ENCODE measurements around the gene TRAPPC2L. TPM values are rescaled to one million over a fixed set of nuclear protein-coding genes. Genes with fewer than 3 reads are reported as not detected.

Gene TRAPPC2L
- total RNA-seq, 1 experiment from 2014 or later = 125 TPM

- no peak for DNase-seq (ENCODE audit: low spot score)
Observed at GRCh38 chr16:88839026-88839529, 17.8 kb upstream of the TRAPPC2L start.

DNA sequence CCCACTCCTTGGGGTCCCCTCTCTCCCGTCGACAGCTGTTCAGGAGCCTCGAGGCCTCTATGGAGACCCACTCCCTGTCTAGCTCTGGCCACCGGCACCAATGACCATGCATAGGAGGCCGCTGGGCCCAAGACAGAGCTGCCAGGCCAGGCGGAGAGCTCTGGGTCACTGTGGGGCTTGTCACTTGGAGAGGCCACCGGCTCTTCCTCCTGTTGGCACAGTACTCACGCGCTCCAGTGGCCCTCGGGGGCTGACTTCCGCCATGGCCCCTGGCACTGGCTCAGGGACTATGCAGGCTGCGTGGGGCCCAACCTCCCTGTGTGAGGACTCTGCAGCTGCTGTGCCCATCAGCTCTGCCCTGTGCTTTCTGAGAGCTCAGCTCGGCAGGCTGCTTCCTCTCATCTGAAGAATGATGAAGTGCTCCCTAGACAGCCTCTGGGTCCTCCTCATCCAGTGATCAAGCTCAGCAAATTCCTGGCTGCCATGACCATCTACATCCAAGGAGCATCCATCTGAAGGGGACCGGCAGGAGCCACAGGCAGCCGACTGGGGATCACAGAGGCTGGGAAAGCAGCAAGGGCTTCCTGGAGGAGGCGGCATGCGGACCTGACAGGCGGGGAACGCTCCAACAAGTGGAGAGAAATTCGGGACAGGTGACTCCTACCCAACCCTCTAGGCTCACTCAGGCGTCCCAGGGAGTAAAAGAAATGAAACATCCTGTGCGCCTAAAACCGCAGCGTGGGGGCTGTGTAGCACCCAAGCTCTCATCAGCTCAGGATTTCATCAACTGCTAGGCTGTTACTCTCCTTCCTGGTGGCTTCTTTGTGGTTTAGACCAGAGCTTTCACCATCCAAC is 17.0 kb upstream of the TRAPPC2L start:
- DNase-seq (ENCODE audit: low spot score) = no peak

DNA sequence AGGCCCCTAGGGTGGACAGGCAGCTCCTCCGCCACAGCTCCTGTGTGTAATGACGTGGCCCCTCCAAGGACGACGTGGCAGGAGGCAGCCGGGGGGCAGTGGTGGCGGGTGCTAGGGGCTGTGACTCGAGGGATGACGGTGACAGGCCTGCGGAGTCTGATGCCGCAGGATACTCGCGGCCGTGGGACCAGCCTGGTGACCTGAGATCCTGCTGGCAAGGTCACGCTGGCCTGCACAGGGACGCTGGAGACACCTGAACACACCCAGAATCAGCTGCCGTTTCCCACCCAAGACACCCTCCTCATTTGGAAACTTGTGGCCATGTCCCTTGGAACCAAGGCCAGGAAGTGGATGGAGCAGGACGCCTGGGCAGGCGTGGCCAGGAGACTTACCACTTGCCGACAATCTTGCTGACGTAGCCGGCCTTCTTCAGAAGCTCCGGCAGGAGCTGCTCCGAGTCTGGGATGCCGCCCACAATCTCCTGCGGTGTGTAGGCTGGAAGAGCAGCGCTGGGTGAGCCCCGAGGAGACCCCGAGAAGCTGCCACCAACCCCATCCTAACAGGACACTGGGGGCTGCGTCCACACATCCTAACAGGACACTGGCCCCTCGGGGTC is 16.2 kb upstream of the TRAPPC2L start:
- DNase-seq (ENCODE audit: low spot score) = no peak

DNA sequence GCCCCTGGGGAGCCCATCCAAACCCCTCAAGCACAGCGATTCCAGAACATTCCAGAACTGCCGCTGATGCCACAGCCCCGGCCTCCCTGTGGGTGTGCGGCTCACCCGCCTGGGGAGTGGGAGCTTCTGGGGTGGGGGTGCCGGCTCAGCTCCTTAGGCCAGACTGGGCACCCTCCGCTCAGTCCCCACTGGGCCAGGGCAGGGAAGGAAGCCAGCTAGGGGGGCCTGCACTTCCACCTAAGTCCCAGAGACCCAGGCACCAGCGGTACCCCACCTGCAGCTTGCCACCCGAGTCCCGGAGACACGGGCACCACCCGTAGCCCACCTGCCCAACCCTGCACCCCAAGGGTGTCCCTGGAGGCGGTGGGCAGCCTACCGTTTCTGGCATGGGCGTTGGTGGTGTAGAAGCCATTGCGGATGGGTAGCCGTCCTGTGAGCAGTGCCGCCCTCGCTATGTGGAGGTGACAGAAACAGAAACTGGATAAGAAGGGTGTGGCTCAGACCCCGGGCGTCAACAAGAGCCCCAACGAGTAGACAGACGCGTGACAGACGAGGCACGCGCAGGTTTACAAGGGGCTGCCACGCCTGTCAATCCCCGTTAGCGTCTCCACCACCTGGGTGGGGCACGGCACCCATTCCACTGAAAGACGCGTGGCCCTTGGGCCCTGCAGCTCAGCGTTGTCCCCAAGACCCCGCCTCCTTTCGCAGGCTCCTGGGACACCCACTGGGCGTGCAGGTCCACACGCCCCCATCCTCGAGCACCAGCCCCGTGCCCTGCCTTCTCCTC is 15.2 kb upstream of the TRAPPC2L start:
- DNase-seq (ENCODE audit: low spot score) = no peak

DNA sequence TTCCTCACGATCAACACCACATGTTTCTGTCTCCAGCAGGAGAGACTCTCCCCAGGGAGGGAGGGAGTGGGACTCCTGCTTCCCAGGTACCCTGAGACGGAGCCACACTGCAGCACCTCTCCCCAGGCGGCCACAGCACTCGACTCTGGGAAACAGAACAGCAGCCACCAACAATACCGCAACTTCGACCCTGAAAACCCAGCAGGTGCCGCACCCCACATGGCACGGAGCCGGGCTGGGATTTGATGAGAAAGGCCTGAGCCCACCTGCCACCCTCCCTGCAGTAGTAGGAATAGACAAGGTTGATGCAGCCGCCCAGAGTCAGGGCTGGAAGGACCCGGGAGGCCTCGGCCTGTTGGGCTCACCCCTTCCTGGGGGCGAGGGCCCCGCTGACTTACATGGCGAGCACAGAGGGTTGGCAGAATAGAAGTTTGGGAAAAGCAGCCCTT is 14.6 kb upstream of the TRAPPC2L start:
- DNase-seq (ENCODE audit: low spot score) = no peak

- no peak for DNase-seq (ENCODE audit: low spot score)
Observed at GRCh38 chr16:88842806-88843205, 14.1 kb upstream of the TRAPPC2L start.

DNA sequence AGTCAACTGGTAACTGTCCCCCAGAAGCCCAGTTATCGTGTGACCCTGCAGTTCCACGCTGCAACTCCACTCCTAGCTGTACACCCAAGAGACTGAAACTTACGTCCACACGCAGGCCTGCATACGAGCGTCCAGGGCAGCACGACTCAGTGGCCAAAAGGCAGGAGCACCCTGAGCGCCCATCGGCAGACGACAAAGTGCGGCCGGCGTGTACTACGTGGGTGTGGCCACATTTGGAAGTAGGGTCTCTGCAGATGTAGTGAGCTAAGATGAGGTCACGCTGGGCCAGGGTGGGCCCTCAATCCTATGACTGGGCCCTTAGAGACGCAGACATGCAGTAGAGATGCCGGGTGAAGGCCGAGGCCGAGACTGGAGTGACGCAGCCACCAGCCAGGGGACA is 13.7 kb upstream of the TRAPPC2L start:
- DNase-seq (ENCODE audit: low spot score) = no peak

GRCh38 chr16:88844419-88845036 is 12.4 kb upstream of the TRAPPC2L start:
- DNase-seq (ENCODE audit: low spot score) = no peak

GRCh38 chr16:88846088-88846487 is 10.8 kb upstream of the TRAPPC2L start:
- no peak for DNase-seq (ENCODE audit: low spot score)

DNA sequence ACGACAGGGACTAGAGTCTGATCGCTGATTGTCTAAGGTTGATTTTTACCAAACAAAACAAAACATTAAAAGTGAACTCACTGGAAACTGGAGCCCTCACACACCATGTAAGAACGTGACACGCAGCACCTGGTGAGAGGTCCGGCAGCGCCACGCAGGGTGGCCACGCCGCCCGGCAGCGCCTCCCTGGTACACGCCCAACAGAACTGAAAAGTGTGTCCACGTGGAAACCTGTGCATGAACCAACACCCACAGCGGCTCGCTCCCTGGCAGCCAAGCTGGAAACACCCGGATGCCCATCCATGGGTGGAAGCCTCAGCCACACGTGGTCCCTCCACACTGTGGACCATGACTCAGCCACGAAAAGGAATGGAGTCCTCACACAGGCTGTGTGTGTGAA is 9.3 kb upstream of the TRAPPC2L start:
- DNase-seq (ENCODE audit: low spot score) = no peak

DNA sequence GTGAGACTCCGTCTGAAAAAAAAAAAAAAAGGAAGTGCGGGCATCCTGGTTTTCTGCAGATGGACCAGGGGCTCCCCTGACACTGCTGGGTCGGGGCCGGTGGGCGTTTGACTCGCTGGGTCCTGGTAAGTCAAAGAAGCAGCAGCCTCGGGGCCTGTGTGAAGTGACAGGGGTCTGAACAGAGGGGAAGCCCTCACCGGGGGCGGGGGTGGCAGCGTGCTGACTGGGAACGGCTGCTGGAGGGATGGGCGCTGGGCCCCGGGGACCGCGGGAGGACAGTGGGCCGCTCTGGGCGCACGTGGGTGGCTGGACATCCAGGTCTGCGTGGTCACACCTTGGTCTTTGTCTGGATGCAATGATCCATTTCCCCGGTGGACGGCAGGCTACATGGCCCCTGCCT is 8.4 kb upstream of the TRAPPC2L start:
- DNase-seq (ENCODE audit: low spot score) = no peak

DNA sequence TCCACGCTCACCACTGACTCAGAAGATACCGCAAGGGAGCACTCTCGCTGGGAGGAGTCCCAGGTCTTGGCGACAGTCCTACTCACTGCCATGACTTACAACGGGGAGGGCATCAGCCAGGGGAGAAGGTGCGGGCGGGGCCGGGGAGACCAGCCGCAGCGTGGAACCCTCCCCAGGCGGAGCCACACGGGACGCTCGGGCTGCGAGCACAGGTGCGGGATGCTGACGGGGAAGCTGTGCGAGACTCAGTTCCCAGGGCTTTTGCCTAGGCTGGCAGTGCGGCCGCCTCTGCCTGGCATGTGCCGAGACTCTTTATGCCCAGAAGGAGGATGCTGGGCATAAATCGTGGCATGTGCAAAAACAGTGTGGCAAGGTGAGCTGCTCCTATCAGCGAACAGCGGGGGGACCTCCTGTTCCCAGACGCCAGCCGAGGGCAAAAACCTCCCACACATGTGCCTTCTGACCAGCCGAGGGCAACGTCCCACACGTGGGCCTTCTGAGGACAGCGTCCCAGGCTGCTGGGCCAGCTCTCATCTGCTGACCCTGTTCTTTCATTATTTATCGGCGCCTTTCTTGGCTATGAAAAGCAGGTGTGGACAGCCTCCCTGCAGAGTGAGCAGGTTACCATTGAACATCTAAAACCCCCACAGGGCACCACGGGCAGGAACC is 6.3 kb upstream of the TRAPPC2L start:
- DNase-seq (ENCODE audit: low spot score) = no peak

DNA sequence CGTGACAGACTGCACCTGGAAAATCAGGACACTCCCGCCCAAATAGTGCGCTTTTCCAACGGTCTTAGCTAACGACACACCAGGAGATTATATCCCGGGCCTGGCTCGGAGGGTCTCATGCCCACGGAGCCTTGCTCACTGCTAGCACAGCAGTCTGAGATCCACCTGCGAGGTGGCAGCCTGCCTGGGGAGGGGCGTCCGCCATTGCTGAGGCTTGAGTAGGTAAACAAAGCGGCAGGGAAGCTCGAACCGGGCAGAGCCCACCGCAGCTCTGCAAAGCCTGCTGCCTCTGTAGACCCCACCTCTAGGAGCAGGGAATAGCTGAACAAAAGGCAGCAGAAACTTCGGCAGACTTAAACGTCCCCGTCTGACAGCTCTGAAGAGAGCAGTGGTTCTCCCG is 5.3 kb upstream of the TRAPPC2L start:
- DNase-seq (ENCODE audit: low spot score) = no peak

GRCh38 chr16:88853325-88853941 is 3.5 kb upstream of the TRAPPC2L start:
- no peak for DNase-seq (ENCODE audit: low spot score)

DNA sequence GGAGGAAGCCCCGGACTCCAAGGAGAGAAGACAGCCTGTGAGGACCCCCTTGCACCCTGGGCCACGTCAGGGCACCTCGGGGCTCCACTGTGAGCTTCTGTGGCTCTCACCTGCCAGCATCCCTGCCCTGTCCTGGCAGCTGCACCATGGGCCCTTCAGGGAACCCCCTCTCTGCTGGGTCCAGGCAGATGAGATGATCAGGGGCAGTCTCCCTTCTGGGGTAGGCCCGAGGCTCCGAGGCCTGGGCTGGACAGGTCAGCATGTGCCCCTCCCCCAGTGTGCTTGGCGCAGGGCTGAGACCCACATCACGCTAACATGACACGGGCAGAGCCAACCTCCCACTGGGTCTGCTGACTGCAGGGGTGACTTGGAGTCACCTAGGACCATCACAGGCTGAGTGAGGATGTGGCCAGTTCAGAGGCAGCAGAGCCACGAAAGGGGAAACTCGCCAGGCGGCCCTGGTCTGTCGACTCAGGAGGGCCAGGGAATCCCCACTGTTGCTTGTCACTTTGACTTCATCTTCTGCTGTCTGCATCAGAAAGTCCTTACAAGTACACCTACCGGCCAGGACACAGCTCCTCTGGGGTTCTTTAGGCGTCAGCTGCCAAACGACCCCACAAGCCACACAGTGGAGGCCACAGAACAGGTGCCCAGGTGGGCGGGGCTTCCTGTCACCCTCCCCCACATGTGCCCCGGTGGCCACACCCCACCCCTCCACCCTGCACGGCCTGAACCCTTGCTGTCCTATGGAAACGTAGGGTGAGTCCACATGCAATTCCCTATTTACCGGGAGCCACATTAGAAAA is 2.4 kb upstream of the TRAPPC2L start:
- no peak for DNase-seq (ENCODE audit: low spot score)

- no peak for DNase-seq (ENCODE audit: low spot score)
Observed at GRCh38 chr16:88855176-88855575, 1.8 kb upstream of the TRAPPC2L start.

GRCh38 chr16:88855736-88856121 is 1.2 kb upstream of the TRAPPC2L start:
- DNase-seq (ENCODE audit: low spot score) = no peak

DNA sequence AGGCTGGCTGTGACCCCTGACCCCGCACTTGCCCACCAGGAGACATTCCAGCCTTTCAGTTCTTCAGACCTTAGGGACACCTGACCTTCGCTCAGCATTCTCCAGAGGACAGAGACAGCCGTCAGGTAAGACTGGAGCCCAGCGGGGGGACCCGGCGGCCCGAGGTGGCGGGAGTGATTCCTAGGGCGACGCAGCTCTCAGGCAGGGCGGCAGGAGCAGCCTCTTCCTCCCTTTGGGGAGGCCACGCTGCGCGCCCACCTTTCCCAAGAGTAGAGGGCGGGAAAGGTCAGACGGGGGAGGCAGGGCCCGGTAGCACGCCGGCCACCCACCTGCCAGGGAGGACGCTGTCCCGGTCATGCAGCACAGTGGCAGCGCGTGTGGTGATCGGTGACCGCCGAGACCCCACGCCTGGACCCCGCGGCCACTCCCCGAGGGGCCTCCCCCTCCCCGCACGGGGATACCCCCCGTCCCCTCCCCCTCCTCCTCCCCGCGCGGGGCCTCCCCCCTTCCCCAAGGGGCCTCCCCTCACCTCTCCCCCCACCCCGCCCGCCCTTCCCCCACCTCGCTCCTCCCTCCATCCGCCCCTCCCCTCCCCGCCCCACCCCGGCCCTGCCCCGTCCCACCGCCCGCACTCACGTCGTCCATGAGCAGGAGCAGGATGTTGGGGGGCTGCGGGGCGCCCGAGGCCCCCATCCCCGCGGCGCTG is 652 bp upstream of the TRAPPC2L start:
- DNase-seq (ENCODE audit: low spot score) = no peak

- peak; percentile 83 for DNase-seq (ENCODE audit: low spot score)
Observed at GRCh38 chr16:88857728-88858339, 907 bp downstream of the TRAPPC2L start.

Data from HT-29 (cell line).